Hepatocyte (in vitro differentiated cells): Measurements from ENCODE around the gene SEC16B. TPM values are rescaled to one million over a fixed set of nuclear protein-coding genes. Genes with fewer than 3 reads are reported as not detected.

Experiments used
- DNase-seq: peaks from one replicate; pipeline ENCODE4 v3.0.0-alpha.2; 2016; ENCODE audit warnings: low spot score
- H2AFZ ChIP-seq: fragments of 200-600 bp; sonication (generic); 2 replicates; pipeline ENCODE4 v1.6.0; 2016; ENCODE audit warnings: antibody characterized with exemption, mild to moderate bottlenecking
- H3K27ac ChIP-seq: fragments of 200-600 bp; sonication (generic); 2 replicates; pipeline ENCODE4 v1.5.1; 2016; ENCODE audit warnings: mild to moderate bottlenecking
- H3K27me3 ChIP-seq: fragments of 200-600 bp; sonication (generic); 2 replicates; pipeline ENCODE4 v1.6.1; 2016
- H3K36me3 ChIP-seq: fragments of 200-600 bp; sonication (generic); replicated peaks from 2 replicates; pipeline ENCODE4 v1.5.1; 2016; ENCODE audit warnings: low read depth; ENCODE audit not compliant: insufficient read depth
- H3K4me1 ChIP-seq: fragments of 200-600 bp; sonication (generic); 2 replicates; pipeline ENCODE4 v1.5.1; 2016; ENCODE audit warnings: mild to moderate bottlenecking, moderate library complexity; ENCODE audit not compliant: insufficient read depth
- H3K4me2 ChIP-seq: fragments of 200-600 bp; sonication (generic); 2 replicates; pipeline ENCODE4 v1.6.0; 2016
- H3K4me3 ChIP-seq: fragments of 200-600 bp; sonication (generic); 2 replicates; pipeline ENCODE4 v1.5.1; 2016; ENCODE audit warnings: mild to moderate bottlenecking
- H3K79me2 ChIP-seq: fragments of 200-600 bp; sonication (generic); 2 replicates; pipeline ENCODE4 v1.6.0; 2017; ENCODE audit warnings: mild to moderate bottlenecking
- H3K9me2 ChIP-seq: fragments of 200-600 bp; sonication (generic); replicated peaks from 2 replicates; pipeline ENCODE4 v1.6.0; 2017; ENCODE audit warnings: mild to moderate bottlenecking; ENCODE audit not compliant: insufficient read depth
- H3K9me3 ChIP-seq: fragments of 200-600 bp; sonication (generic); 2 replicates; pipeline ENCODE4 v1.5.1; 2016; ENCODE audit warnings: low read depth, mild to moderate bottlenecking
- H4K20me1 ChIP-seq: fragments of 200-600 bp; sonication (generic); 2 replicates; pipeline ENCODE4 v1.6.0; 2016; ENCODE audit warnings: mild to moderate bottlenecking; ENCODE audit not compliant: insufficient read depth, poor library complexity, severe bottlenecking
- EZH2 ChIP-seq: fragments of 200-600 bp; sonication (generic); IDR thresholded peaks from 2 replicates; pipeline ENCODE4 v1.6.1; 2016; ENCODE audit warnings: antibody characterized with exemption, mild to moderate bottlenecking, borderline replicate concordance
- EZH2phosphoT487 ChIP-seq: fragments of 200-600 bp; sonication (generic); IDR thresholded peaks from one replicate; pipeline ENCODE4 v1.6.1; 2018; ENCODE audit warnings: antibody characterized with exemption, mild to moderate bottlenecking, low read depth, moderate library complexity; ENCODE audit not compliant: unreplicated experiment, severe bottlenecking
- WGBS: methylation state at CpG from one replicate; pipeline ENCODE4 v1.1.6; 2016; ENCODE audit warnings: low lambda C conversion rate; ENCODE audit errors: missing lambda C conversion rate; 5-methylcytosine and 5-hydroxymethylcytosine counted together
- polyA plus RNA-seq: library from polyadenylated mRNA; unstranded; fragments of >200 nt; fragmentation: Nextera tagmentation; extraction: Ambion mirVana; gene quantifications from 2 replicates; pipeline ENCODE4 v1.2.1, GENCODE V29; 2016
- total RNA-seq: library from RNA; depleted of rRNA; stranded (reverse); fragments of >200 nt; gene quantifications from 2 replicates; pipeline ENCODE4 v1.2.3, GENCODE V29; 2014
- TF ChIP-seq, protein P1 (sequence below): fragments of 200-600 bp; sonication (generic); IDR thresholded peaks from 2 replicates; pipeline ENCODE4 v1.5.1; 2016; ENCODE audit warnings: antibody characterized with exemption, mild to moderate bottlenecking; ENCODE audit not compliant: poor library complexity

SEC16B gene
- total and polyA plus RNA-seq, 2 experiments from 2014 or later: 8.4 to 9.1 TPM

DNA sequence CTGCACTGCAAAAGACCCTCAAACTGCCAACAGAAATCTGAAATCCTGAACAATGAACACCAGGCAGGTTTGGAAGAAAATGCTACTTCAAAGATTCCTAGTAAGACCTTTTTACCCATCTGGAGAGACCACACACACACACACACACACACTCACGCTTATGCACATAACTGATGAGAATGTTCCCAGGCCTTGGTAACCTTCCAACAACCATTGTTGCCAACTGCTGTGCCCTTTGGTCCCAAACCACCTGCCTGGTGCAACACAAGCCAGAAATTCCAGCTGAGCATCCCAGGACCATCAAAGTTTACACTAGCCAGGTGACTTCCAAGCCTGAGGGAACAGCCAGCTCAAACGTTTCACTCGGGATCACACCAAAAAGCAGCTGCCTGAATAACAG, 56.9 kb downstream of the SEC16B start:
- H3K27ac ChIP-seq: no peak overlapping the region
- TF ChIP-seq EZH2phosphoT487 (no peak), EZH2 (no peak)
- TF ChIP-seq, protein P1, sequence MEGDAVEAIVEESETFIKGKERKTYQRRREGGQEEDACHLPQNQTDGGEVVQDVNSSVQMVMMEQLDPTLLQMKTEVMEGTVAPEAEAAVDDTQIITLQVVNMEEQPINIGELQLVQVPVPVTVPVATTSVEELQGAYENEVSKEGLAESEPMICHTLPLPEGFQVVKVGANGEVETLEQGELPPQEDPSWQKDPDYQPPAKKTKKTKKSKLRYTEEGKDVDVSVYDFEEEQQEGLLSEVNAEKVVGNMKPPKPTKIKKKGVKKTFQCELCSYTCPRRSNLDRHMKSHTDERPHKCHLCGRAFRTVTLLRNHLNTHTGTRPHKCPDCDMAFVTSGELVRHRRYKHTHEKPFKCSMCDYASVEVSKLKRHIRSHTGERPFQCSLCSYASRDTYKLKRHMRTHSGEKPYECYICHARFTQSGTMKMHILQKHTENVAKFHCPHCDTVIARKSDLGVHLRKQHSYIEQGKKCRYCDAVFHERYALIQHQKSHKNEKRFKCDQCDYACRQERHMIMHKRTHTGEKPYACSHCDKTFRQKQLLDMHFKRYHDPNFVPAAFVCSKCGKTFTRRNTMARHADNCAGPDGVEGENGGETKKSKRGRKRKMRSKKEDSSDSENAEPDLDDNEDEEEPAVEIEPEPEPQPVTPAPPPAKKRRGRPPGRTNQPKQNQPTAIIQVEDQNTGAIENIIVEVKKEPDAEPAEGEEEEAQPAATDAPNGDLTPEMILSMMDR: no peak
- no peak overlapping the region for H2AFZ ChIP-seq
- no peaks in the 10 kb centered on the region for H3K9me3 ChIP-seq
- H3K27me3 ChIP-seq: no peaks in the 10 kb centered on the region
- 67% methylated on average over 3 of the region's 3 CpGs for WGBS
- no peak overlapping the region for H3K4me2 ChIP-seq
- H4K20me1 ChIP-seq: no peaks in the 10 kb centered on the region
- H3K4me1 ChIP-seq: peaks cover 3% of the 10 kb centered on the region
- H3K36me3 ChIP-seq: no peaks in the 10 kb centered on the region
- no peaks in the 10 kb centered on the region for H3K79me2 ChIP-seq
- H3K4me3 ChIP-seq: no peak overlapping the region
- H3K9me2 ChIP-seq: no peaks in the 10 kb centered on the region
- DNase-seq: no peak

DNA sequence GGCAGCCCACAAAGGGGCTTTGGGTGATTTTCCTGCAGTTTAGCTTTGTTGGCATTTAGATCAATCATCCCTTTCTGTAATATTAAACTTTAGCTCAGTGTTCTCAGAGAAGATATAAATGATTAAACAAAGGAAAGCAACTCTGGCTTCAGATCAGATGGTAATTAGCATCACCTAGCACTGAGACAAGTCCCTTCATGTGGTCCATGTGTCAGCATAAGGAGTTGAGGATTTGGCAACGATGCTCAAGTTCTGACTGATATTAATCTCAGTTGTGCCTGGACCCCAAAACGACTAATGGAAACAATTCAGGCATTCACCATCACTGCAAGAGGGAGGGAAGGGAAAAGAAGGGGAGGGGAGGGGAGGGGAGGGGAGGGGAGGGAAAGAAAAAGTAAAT, 60.4 kb downstream of the SEC16B start:
- TF ChIP-seq EZH2phosphoT487 (no peak), EZH2 (no peak)
- TF ChIP-seq, protein P1: no peak
- Histone ChIP-seq H3K4me3 (no peak overlapping the region), H3K27me3 (no peaks in the 10 kb centered on the region), H3K9me3 (no peaks in the 10 kb centered on the region), H3K27ac (no peak overlapping the region), H3K9me2 (no peaks in the 10 kb centered on the region), H2AFZ (no peak overlapping the region), H4K20me1 (no peaks in the 10 kb centered on the region), H3K4me2 (no peak overlapping the region), H3K79me2 (no peaks in the 10 kb centered on the region), H3K36me3 (no peaks in the 10 kb centered on the region), H3K4me1 (no peaks in the 10 kb centered on the region)
- DNase-seq: no peak
- WGBS: 69% methylated on average over 2 of the region's 2 CpGs

DNA sequence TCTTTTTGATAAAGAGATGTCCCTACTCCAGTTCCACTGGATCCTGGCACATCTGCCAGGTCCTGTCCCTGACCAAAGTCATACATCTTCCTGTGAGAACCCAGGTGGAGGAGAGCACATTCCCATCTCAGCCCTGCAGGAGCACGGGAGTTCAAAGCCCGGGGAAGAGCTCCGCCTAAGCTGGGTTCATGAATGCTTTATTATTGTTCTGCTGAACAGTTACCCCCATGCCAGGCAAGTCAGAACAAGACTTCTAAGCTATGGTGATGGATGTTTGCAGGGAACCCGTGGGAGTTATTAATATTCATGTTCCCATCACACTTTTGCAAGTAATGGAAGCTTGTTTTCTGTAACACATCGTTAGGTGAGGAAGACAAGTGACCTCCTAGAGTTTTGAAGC, 62.9 kb downstream of the SEC16B start:
- Histone ChIP-seq H3K9me2 (no peaks in the 10 kb centered on the region), H3K4me3 (no peak overlapping the region), H3K9me3 (no peaks in the 10 kb centered on the region), H3K27me3 (no peaks in the 10 kb centered on the region), H4K20me1 (no peaks in the 10 kb centered on the region), H3K4me1 (no peaks in the 10 kb centered on the region), H3K36me3 (no peaks in the 10 kb centered on the region), H3K4me2 (no peak overlapping the region), H3K27ac (no peak overlapping the region), H3K79me2 (no peaks in the 10 kb centered on the region), H2AFZ (no peak overlapping the region)
- no peak for TF ChIP-seq EZH2
- TF ChIP-seq, protein P1: no peak
- 86% methylated on average over 5 of the region's 5 CpGs for WGBS
- DNase-seq: no peak

DNA sequence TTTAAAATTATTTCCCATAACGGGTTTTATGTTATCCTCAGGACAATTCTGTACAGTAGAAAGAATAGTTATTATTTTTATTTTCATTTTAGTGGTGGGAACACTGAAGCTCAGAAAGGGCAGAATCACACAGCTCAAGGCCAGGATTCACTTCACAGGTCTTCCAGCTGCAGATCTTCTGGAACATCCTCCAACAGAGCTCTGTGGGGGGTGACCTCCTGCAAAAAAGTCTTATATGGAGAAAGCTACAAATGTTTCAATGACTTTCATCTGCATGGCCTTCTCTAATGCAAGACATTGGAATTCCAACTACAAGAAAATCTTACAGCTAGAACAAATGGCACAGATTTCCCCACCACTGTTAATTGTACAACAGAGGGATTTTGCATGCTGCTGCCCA, 64.2 kb downstream of the SEC16B start:
- no peaks in the 10 kb centered on the region for H3K27me3 ChIP-seq
- TF ChIP-seq EZH2phosphoT487: no peak
- TF ChIP-seq, protein P1: no peak
- no peak for TF ChIP-seq EZH2
- H3K4me1 ChIP-seq: no peaks in the 10 kb centered on the region
- no peak for DNase-seq
- H3K36me3 ChIP-seq: no peaks in the 10 kb centered on the region
- H3K9me2 ChIP-seq: no peaks in the 10 kb centered on the region
- H3K4me3 ChIP-seq: no peak overlapping the region
- no peak overlapping the region for H3K4me2 ChIP-seq
- H2AFZ ChIP-seq: no peak overlapping the region
- no peaks in the 10 kb centered on the region for H4K20me1 ChIP-seq
- H3K79me2 ChIP-seq: no peaks in the 10 kb centered on the region
- no peak overlapping the region for H3K27ac ChIP-seq
- no peaks in the 10 kb centered on the region for H3K9me3 ChIP-seq
- 84% methylated on average over 1 of the region's 1 CpG for WGBS
